Superior temporal gyrus (tissue), 1 donor: Measurements from ENCODE around the gene KAT8.
A peak's percentile ranks its signal among the peaks of the same experiment; 100 is the strongest.
"Not testable (repeated sequence)": the region's sequence is repeated elsewhere in the genome, so short reads cannot be mapped to it uniquely, and the experiment has no call there.

Experiments used
- DNase-seq: peaks from one replicate; pipeline ENCODE4 v3.0.0-alpha.2; 2016; ENCODE audit errors: extremely low spot score

The KAT8 gene

DNA sequence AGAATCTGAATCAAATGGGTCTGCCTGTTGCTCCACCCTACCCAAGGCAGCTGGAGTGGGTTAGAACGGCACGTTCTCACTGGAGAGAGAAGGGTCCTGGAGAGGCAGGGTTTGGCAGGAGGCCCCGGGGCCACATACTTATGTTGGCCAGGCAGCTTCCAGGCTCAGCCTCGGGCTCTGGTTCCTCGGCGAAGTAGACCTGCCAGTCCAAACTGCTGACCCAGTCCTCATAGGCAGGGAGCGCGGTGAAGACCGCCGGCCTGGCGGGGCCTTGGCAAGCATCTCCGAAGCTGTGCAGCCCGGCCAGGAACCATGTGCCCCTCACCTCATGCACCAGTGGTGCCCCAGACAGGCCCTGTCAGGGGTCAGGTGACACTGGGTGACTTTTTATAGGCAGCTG is 33.5 kb upstream of the KAT8 start:
- DNase-seq, result no peak

DNA sequence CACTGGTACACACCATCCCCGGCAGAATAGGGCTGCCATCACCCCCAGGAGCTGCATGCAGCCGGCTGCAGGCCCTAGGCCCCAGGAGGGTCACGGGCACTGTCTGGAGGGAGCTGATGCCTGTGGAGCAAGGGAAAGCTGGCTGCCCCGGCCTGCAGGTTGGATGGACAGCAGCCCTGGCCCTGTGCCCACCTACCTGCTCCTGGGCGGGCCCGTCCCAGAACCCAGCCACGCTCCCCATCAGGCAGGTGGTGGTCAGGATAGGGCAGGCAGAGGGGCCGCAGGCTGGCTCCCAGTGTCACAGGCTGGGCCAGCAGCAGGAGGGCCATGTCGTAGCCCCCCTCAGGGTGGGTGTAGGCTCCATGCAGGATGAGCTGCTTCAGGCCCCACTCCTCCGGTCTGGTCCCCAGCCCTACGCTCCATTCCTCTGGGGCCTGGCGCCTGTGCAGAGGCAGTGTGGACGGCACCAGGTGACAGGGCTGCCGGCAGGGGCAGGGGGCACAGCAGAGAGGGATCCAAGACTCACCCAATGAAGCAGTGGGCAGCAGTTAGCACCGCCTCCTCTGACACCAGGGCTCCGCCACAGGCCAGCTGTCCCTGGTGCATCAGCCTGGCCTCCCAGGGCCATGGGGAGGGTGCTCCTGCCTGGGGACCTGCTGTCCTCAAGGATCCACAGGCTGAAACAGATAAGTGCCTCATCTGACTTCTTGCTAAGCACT is 32.7 kb upstream of the KAT8 start:
- no peak for DNase-seq

DNA sequence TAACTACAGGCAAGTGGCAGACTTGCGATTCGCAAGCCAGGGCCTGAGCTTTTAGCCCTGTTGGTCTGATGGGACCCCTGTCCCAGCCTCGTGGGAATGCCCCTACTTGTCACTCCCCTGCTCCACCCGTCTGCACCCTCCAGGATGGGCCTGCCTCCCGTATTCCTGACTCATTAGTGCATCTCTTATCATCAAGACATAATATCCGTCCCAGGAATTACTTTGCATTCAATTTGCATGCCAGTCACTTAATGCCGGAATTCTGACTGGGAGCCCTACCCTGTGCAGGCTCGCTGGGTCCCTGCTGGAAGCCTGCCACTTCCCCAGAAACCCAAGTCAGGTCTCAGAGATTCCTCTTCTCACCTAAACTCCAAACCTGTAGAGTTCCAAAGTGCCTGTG is 32.1 kb upstream of the KAT8 start:
- no peak for DNase-seq

DNA sequence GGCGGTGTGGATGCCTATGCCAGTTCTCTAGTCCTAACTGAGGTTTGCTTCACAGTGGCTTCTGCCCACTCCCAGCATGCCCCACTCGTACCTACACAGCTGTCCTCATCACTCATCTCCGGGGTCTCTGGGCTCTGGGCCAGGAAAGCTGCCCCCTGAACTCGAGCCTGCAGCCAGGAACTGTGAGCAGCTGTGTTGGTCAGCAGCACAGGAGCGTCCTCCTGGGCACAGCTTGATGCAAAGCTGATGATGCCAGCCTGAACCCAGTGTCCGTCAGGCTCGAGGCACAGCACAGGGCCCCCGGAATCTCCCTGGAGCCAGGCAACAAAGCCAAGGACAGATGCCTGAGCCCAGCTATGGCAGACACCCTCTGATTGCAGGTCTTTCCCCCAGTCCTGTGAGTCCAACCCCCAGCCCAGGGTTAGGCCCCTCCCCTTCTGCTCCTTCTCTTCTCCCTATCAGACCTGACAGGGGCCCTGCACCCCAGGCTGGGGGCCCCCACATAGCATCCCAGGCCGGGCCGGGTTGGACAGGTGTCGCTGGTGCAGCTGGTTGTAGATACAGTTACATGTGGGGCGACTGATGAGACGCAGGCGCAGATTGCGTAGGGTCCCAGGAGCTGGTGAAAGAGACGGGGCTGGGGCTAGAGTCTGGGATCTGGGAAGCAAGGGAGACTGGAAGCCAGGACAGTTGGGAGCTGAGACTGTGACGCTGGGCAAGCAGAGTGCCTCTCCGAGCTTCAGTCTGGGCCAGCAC is 31.4 kb upstream of the KAT8 start:
- DNase-seq, result no peak

DNA sequence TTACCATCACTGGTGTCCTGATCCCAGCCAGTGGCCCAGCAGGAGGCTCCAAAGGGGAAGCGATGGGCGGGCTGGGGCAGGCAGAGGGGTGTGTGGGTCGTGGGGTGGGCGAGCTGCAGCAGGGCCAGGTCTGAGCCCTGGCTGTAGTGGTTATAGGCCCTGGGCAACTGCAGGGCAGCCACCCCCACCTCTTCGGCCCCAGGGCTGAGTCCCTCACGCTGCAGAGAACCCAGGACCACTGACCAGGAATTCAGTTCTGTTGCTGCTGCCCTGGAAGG is 30.9 kb upstream of the KAT8 start:
- DNase-seq, result no peak

DNA sequence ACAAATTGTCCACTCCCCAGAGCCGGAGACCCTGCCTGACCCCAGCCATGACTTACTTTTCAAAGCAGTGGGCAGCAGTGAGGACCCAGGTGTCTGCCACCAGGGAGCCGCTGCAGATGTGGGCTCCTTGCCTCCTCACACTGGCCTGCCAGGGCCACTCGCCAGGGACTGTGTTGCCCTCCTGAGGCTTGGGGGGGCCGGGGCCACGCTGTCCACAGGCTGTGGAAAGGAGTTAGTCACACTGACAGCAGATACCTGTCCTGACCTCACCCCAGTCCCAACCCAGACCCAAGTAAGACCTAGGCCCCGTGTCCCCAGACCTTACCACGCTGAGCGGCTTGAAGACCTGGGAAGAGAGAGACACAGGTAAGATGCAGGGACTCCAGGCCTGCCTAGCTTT is 30.0 kb upstream of the KAT8 start:
- DNase-seq, result no peak

DNA sequence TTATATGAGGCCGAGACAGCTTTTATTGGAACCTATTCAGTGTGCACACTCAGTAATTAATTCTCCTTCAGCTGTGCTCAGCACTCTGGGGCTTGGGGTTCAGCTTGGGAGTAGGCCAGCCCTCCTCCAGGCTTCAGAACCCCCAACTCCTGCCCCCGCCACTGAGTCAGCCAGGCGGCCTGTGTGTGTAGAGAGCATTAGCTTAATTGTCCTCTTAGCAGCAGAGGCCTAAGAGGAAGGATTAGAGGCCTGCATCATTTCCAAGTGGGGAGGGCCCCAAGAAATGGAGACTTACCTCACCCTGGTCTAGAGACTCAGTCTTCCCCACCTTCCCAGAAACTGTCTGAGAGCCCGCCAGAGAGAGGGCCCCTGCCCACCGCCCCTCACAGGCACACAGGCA is 29.5 kb upstream of the KAT8 start:
- no peak for DNase-seq

DNA sequence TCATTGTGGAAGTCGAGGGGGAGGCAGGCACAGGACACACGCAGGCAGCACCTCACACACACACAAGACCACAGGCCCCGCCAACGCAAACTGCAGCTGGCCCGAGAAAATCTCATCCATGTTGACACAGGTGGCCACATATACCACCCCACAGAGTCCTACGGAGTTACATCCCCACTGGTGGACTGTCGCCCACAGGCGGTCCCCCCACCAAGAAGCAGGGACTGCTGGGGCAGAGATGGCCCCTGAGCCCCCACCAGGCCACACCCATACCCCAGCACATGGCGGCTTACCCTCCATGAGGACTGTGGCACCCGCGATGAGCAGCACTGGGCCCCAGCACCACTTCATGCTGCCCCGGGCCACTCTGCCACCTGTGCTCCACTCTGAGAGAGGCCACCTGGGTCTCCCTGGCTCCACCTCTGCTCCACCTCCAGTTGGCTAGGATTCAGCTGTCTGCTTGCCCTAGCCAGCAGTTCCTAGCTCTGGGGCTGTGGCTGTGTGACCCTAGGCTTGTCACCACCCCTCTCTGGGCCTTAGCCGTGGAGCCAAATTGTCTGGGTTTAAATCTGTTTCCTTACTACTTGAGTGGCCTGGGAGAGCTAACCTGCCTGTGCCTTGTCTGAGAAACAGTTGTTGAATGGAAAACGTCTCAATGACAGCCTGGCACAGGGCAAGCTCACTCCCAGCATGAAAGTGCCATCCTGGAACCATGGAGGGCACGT is 28.8 kb upstream of the KAT8 start, which contains the start of gene PRSS53:
PRSS53 (minus strand) TSS at position 485 of the 725 bp plus-strand sequence; CDS start at position 351, 134 bp downstream.
- no peak for DNase-seq

DNA sequence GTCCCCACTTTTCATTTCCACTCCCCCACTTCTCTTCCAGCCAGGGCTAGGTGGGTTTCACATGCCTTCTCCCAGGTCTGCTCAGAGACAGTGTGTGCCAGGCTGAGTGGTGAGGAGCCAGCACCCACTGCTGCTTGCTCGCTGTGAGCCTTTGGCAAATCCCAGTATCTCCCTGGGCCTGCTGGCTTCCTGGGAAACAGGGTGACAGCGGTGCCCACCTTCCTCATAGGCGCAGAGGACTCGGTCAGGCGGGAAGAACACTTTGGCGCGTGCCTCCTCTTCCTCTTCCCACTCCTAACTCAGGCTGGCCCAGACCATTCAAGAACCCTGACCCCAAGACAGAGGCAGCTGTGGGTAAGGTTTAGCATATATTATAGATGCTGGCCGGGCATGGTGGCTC is 28.3 kb upstream of the KAT8 start:
- no peak for DNase-seq

DNA sequence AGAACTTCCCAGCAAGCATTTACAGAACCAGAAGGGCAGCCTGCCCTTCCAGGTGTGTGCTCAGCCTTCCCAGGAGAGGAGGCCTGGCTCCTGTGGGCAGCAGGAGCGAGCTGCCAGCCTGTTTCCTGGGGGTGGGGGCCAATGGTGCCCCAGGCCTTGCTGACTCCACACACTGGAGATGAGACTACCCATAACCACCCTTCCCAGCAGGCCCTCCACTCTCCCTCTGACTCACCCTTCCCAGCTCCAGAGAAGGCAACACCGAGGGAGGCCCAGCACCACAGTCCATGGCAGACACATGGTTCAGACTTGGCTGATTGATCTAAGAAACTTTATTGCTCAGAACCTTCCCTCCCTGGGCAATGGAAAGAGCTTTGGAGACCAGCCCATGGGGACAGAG is 26.9 kb upstream of the KAT8 start:
- no peak for DNase-seq

DNA sequence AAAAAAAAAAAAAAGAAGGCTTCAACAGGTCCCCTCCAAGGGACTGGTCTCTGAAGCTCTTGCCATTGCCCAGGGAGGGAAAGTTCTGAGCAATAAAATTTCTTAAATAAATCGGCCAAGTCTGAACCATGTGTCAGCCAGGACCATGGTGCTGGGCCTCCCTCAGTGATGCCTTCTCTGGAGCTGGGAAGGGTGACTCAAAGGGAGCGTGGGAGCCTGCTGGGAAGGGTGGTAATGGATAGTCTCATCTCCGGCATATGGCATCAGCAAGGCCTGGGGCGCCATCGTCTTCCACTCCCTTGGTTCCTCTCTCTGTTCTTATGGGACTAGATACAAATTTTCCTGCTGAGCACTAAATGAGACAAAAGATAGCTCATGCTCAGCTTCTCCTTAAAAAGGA is 25.1 kb upstream of the KAT8 start:
- DNase-seq, result peak; percentile 15

DNA sequence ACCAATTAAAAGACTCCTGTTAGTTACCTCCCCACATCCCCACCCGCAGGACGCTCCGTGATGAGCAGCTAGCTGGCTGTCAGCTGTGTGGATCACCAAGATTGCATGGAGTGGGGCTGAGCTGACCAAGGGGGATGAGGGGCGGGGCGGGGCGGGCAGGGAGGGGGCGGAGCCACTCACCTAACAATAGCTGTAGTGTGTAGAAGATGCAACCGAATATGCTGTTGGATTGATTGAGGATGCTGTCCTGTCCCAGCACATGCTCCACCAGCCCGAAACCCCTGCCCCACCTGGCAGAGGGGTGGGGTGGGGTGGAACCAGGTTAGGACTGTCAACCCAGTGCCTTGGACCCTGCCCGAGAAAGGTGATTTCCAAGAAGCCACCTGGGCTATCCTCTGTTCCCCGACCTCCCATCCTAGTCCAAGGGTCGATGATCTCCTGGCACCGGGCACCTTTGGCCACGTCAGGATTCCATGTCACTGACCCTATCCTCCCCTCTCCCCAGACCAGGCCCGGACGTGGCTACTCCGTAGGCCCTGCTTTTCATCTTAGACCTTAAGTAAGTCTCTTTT is 24.2 kb upstream of the KAT8 start:
- DNase-seq, result peak; percentile 67

DNA sequence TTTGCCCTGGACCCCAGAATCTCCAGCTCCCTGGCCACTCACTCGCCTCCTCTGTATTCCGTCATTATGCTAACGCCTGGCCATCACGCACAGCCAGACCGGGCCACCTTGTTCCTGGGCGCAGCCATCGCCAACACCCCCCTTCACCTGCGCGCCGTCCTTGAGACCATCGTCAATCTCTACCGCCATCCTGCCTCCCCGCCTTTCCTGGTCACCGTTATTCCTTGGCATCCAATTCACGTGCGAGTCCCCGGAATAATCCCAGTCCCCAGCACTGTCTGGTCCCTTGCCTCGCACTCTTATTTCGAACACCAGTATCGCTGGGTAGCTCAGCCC is 23.4 kb upstream of the KAT8 start:
- no peak for DNase-seq

DNA sequence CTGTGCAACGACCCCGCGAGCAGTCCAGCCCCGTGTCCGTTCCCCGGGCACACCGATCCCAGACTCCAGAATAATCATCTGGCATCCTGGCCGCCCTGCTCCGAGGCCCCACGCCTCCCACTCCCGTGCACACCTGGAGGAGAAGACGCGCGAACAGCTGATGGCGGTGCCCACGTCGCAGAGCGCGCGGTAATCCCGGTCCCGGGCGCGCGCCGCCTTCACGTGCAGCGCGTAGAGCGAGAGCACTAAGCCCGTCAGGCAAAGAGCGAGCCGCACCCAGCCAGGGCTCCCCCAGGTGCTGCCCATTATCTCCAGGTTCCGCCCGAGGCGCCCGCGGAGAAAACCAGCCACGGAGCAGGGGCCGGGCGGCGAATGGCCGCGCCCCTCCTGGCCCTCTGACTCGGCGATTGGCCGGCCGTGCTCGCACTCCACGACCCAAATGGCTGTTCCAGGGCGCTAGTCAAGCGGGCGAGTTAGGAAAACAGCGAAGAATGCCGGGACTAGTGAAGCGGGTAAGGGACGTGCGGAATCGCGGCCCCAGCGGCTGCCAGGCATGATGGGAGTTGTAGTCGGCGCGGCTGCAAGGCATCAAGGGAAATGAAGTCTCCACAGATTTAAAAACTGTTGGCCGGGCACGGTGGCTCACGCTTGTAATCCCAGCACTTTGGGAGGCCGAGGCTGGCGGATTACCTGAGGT is 22.9 kb upstream of the KAT8 start, which contains the start of gene VKORC1:
VKORC1 (minus strand) TSS at position 374 of the 697 bp plus-strand sequence; CDS start at position 306, 68 bp downstream.
- DNase-seq, result peak; percentile 95

DNA sequence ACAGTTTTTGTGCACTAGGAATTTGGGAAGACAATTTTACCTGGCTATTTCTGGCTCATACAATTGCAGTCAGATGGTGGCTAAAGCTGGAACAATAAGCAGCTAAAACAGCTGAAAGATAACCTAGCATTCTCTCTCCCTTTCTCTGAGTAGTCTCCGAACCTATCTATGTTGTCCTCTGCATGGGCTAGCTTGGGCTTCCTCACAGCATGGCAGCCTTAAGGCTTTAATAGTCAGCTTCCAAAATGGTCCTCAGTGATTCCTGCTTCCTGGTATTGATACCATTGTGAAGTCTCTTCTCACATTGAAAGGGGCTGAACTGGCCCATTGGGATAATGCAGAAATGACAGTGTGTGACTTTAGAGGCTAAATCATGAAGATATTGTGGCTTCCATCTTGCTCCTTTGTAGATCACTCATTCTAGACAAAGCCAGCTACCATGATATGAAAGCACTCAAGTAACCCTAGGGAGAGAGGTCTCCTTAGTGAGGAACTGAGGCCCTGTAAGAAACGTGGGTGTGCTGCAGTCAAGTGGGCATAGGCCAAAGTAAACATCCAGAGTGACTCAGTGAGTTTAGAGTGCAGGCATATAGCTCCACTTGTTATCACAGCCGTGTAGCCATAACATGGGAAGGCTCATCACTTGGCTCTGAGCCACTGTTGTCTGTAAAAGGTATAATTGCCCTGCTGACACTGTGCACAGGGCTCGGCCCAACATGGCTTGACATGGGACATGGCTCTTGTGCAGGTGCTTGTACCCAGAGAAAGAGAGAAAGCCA is 17.4 kb upstream of the KAT8 start:
- no peak for DNase-seq

DNA sequence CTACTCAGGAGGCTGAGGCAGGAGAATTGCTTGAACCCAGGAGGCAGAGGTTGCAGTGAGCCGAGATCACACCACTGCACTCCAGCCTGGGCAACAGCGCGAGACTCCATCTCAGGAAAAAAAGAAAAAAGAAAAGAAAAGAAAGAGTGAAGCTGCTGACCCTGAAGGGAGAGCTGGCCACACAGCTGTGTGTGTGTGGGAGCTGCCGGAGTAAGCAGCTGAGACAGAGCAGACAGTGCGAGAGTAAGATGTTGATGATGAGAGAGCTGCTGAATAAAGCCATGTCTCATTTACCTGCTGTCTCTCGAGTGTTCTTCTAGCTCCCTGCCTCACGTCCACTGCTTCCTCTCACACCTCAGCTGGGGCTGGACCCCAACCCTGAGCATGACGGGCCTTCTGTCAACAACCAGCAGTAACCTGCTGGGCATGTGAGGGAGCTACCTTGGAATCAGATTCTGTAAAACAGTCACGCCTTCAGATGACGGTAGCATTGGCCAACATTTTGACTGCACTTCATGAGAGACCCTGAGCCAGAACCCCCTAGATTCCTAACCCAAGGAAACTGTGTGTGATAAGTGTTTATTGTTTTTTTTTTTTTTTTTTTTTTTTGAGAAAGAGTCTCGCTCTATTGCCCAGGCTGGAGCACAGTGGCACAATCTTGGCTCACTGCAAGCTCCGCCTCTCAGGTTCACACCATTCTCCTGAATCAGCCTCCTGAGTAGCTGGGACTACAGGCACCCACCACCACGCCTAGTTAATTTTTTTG is 16.4 kb upstream of the KAT8 start:
- not testable (repeated sequence) for DNase-seq

DNA sequence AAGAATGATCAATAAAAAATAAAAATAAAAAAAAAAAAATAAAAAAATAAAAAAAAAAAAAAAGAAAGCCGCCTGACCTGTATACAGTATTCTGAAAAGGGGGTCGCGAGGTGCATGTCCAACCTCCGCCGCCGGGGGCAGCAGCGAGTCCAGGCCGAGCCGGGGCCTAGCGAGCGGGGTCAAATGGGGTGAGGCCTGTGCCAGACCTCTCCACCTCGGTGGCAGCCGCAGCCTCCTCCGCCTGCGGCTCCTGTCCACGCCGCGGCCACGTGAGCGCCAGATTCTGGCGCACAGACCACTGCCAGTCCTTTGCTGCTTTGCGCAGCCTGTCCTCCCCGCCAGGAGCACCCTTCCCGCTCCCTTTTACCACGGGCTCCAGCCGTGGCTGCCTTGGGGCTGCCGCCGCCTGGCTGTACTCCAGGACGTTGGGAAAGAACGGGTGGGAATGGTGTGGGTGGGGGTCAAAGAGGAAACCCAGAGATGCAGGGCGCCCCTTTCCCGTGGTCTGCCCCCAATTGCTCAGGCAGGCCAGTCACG is 11.7 kb upstream of the KAT8 start:
- DNase-seq, result peak; percentile 75

DNA sequence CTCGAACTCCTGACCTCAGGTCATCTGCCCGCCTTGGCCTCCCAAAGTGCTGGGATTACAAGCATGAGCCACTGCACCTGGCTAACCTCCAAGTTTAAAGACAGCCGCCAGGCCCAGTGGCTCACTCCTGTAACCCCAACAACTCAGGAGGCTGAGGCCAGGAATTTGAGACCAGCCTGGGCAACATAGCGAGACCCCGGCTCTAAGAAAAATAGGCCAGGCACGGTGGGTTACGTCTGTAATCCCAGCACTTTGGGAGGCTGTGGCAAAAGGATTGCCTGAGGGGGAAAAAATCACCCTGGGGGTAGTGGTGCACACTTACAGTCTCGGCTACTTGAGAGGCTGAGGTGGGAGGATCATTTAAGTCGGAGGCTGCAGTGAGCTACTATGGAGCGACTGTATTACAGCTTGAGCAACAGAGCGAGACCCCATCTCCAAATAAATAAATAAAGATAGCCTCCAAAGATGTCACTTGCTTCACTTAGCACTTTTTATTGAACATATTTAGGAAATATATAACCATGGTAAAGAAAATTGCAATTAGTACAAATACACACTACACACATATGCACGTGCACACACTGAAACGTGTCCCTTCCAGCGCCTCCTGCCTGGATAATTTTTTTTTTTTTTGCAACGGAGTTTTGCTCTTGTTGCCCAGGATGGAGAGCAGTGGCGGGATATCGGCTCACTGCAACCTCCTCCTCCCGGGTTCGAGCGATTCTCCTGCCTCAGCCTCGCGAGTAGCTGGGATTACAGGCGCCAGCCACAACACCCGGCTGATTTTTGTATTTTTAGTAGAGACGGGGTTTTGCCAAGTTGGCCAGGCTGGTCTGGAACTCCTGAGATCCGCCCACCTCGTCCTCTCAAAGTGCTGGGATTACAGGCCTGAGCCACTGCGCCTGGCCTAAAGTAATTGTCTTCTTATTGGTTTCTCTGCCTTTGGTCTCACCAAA is 10.7 kb upstream of the KAT8 start:
- no peak for DNase-seq

DNA sequence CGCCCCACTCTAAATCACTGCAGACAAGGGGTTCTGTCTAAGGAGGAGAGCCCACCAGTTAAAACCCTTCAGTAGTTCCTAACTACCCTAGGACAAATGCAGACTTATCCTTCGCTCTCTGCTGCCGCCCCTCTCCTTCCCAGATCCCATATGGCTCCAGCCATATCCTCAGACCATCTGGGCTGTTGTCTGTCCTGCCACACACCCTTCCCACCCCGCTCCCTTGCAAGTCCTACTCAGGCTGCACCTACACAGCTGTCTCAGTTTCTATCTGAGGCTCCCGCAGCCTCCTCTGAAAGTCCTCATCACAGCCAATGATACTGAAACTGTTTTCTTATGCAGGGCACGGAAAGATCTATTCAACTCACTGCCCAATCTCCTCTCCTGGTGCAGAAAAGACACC is 10.0 kb upstream of the KAT8 start:
- DNase-seq, result peak; percentile 29
